ENCODE data around the gene PLAAT3. TPM values are rescaled to one million over a fixed set of nuclear protein-coding genes. Genes with fewer than 3 reads are reported as not detected.

Gene PLAAT3
- total RNA-seq (2022; extraction: Qiagen RNA extraction), result 55.6 to 69.3 TPM (median 59.2 TPM) in 5 replicates

GRCh38 chr11:63614136-63614671, at the start of gene PLAAT3:
Gene PLAAT3 (minus strand): TSS chr11:63614433. CDS start chr11:63614014, 419 bp downstream.

GRCh38 chr11:63563201-63564055, 50.8 kb downstream of the PLAAT3 start, which contains the start of gene PLAAT2:
Gene PLAAT2 (minus strand): TSS chr11:63563379. CDS start chr11:63563324, 55 bp downstream.

GRCh38 chr11:63536669-63537292, 77.5 kb downstream of the PLAAT3 start, which contains the start of gene PLAAT4:
Gene PLAAT4 (plus strand): TSS chr11:63536808. CDS start chr11:63536869, 61 bp downstream.

Other genes starting within 250 kb of the PLAAT3 start
- gene SLC22A9, start 244.6 kb downstream of the PLAAT3 start, total RNA-seq (2022; extraction: Qiagen RNA extraction), result not detected in 5 replicates
- gene PLAAT5, start 123.3 kb downstream of the PLAAT3 start, total RNA-seq (2022; extraction: Qiagen RNA extraction), result 0.02 to 0.07 TPM (median 0.05 TPM) in 3 of 5 replicates, not detected in the others
- gene LGALS12, start 108.3 kb downstream of the PLAAT3 start, total RNA-seq (2022; extraction: Qiagen RNA extraction), result not detected in 5 replicates
- gene PLAAT4, start 77.6 kb downstream of the PLAAT3 start, total RNA-seq (2022; extraction: Qiagen RNA extraction), result 1.5 to 2.1 TPM (median 1.6 TPM) in 5 replicates
- 0.70 to 1.7 TPM (median 0.97 TPM) in 5 replicates for gene PLAAT2, start 51.1 kb downstream of the PLAAT3 start, total RNA-seq (2022; extraction: Qiagen RNA extraction)
- gene ATL3, start 56.9 kb upstream of the PLAAT3 start, total RNA-seq (2022; extraction: Qiagen RNA extraction), result 31.8 to 45.9 TPM (median 41.4 TPM) in 5 replicates
- 101 to 115 TPM (median 110 TPM) in 5 replicates for gene RTN3, start 67.1 kb upstream of the PLAAT3 start, total RNA-seq (2022; extraction: Qiagen RNA extraction)
- 3.8 to 5.6 TPM (median 5.1 TPM) in 5 replicates for gene ZFTA, start 154.3 kb upstream of the PLAAT3 start, total RNA-seq (2022; extraction: Qiagen RNA extraction)
- 33.1 to 51.2 TPM (median 47.2 TPM) in 5 replicates for gene SPINDOC, start 199.0 kb upstream of the PLAAT3 start, total RNA-seq (2022; extraction: Qiagen RNA extraction)
- 23.4 to 37.2 TPM (median 35.6 TPM) in 5 replicates for gene MARK2, start 224.7 kb upstream of the PLAAT3 start, total RNA-seq (2022; extraction: Qiagen RNA extraction)

Measured in A549 treated with dexamethasone at 1 μM for 4 hours (cell line).